HEK293T (cell line): ENCODE results near the gene TFDP2.

Experiments used
- CTCF ChIA-PET: fragments of 350-600 bp; formaldehyde crosslinking; extraction: SDS; loops from one replicate; lab custom pipeline; 2021; ENCODE audit warnings: antibody characterized with exemption, inconsistent platforms; lab: Yijun Ruan, JAX
- POLR2A ChIA-PET: fragments of 350-600 bp; formaldehyde crosslinking; extraction: SDS; loops from one replicate; lab custom pipeline; 2020; ENCODE audit warnings: antibody characterized with exemption, inconsistent platforms; lab: Yijun Ruan, JAX
- DNase-seq: peaks from one replicate; pipeline ENCODE4 v3.0.0; 2012; ENCODE audit warnings: mixed read lengths; ENCODE audit errors: extremely low spot score
- ARNT ChIP-seq: fragments of 450-650 bp; IDR thresholded peaks from 2 replicates; pipeline ENCODE4 v1.6.1; 2017; ENCODE audit warnings: mild to moderate bottlenecking
- BHLHE40 ChIP-seq: fragments of 450-650 bp; IDR thresholded peaks from 2 replicates; pipeline ENCODE4 v1.6.1; 2016; ENCODE audit warnings: mild to moderate bottlenecking, moderate library complexity, borderline replicate concordance
- CTBP1 ChIP-seq: fragments of 450-650 bp; IDR thresholded peaks from 2 replicates; pipeline ENCODE4 v1.6.1; 2016; ENCODE audit warnings: borderline replicate concordance
- ELF4 ChIP-seq: fragments of 450-650 bp; IDR thresholded peaks from 2 replicates; pipeline ENCODE4 v1.6.1; 2017; ENCODE audit warnings: antibody characterized with exemption
- FOXA1 ChIP-seq: fragments of 450-650 bp; IDR thresholded peaks from 2 replicates; pipeline ENCODE4 v1.6.1; 2016; ENCODE audit warnings: mild to moderate bottlenecking
- FOXK2 ChIP-seq: fragments of 450-650 bp; IDR thresholded peaks from 2 replicates; pipeline ENCODE4 v1.6.1; 2016; ENCODE audit warnings: mild to moderate bottlenecking
- FOXM1 ChIP-seq: fragments of 450-650 bp; IDR thresholded peaks from 2 replicates; pipeline ENCODE4 v1.6.1; 2017; ENCODE audit warnings: mild to moderate bottlenecking, borderline replicate concordance
- HDGF ChIP-seq: fragments of 450-650 bp; IDR thresholded peaks from 2 replicates; pipeline ENCODE4 v1.6.1; 2017; ENCODE audit warnings: antibody characterized with exemption, borderline replicate concordance
- L3MBTL2 ChIP-seq: fragments of 450-650 bp; conservative IDR thresholded peaks from 2 replicates; pipeline ENCODE4 v1.6.1; 2016; ENCODE audit warnings: mild to moderate bottlenecking
- LEF1 ChIP-seq: fragments of 450-650 bp; IDR thresholded peaks from 2 replicates; pipeline ENCODE4 v1.6.1; 2017; ENCODE audit warnings: mild to moderate bottlenecking, borderline replicate concordance
- NFRKB ChIP-seq: fragments of 450-650 bp; IDR thresholded peaks from 2 replicates; pipeline ENCODE4 v1.6.1; 2016; ENCODE audit warnings: mild to moderate bottlenecking, moderate library complexity
- PKNOX1 ChIP-seq: fragments of 450-650 bp; IDR thresholded peaks from 2 replicates; pipeline ENCODE4 v1.6.1; 2016
- SP1 ChIP-seq: fragments of 450-650 bp; IDR thresholded peaks from 2 replicates; pipeline ENCODE4 v1.6.1; 2017
- SUZ12 ChIP-seq: fragments of 450-650 bp; IDR thresholded peaks from 2 replicates; pipeline ENCODE4 v1.6.1; 2016; ENCODE audit warnings: mild to moderate bottlenecking
- TARDBP ChIP-seq: fragments of 450-650 bp; IDR thresholded peaks from 2 replicates; pipeline ENCODE4 v1.6.1; 2016
- ZNF384 ChIP-seq: fragments of 450-650 bp; IDR thresholded peaks from 2 replicates; pipeline ENCODE4 v1.6.1; 2016

Gene TFDP2

GRCh38 chr3:142040941-142041491 is 108.3 kb downstream of the TFDP2 start:
- no peak for TF ChIP-seq SUZ12
- no peak for TF ChIP-seq ELF4
- no peak for TF ChIP-seq SP1
- TF ChIP-seq L3MBTL2 = no peak
- no peak for TF ChIP-seq NFRKB
- no peak for TF ChIP-seq HDGF
- no peak for TF ChIP-seq PKNOX1
- TF ChIP-seq ZNF384 = no peak
- no peak for TF ChIP-seq FOXK2
- no peak for TF ChIP-seq LEF1
- TF ChIP-seq ARNT = no peak
- CTCF ChIA-PET = no interaction called here
- POLR2A ChIA-PET = no interaction called here
- DNase-seq = no peak

- TF ChIP-seq ZNF384 = no peak
- TF ChIP-seq ELF4 = no peak
- no peak for TF ChIP-seq FOXM1
- no peak for TF ChIP-seq FOXK2
- no peak for TF ChIP-seq HDGF
- no peak for TF ChIP-seq LEF1
- TF ChIP-seq NFRKB = no peak
- no peak for TF ChIP-seq SP1
- TF ChIP-seq L3MBTL2 = no peak
- TF ChIP-seq TARDBP = no peak
- TF ChIP-seq BHLHE40 = no peak
- TF ChIP-seq CTBP1 = no peak
- TF ChIP-seq FOXA1 = no peak
- no peak for TF ChIP-seq PKNOX1
- no peak for TF ChIP-seq ARNT
- TF ChIP-seq SUZ12 = no peak
- ChIA-PET CTCF (no interaction called here), POLR2A (no interaction called here)
- DNase-seq = no peak
Measured at GRCh38 chr3:142035308-142035922, 113.9 kb downstream of the TFDP2 start.

- ChIA-PET POLR2A (no interaction called here), CTCF (no interaction called here)
- no peak for DNase-seq
- TF ChIP-seq FOXA1 (no peak), TARDBP (no peak), SP1 (no peak)
Measured at GRCh38 chr3:142033292-142033691, 116.1 kb downstream of the TFDP2 start.

- ChIA-PET CTCF (no interaction called here), POLR2A (no interaction called here)
- TF ChIP-seq FOXK2 (no peak), BHLHE40 (no peak), SUZ12 (no peak), FOXA1 (no peak), ZNF384 (no peak), PKNOX1 (no peak), SP1 (no peak), TARDBP (no peak), HDGF (no peak), ARNT (no peak)
- no peak for DNase-seq
Measured at GRCh38 chr3:142031575-142031974, 117.8 kb downstream of the TFDP2 start.

- DNase-seq = no peak
- TF ChIP-seq L3MBTL2 = no peak
- TF ChIP-seq PKNOX1 = no peak
- TF ChIP-seq BHLHE40 = no peak
- TF ChIP-seq CTBP1 = no peak
- TF ChIP-seq SUZ12 = no peak
- TF ChIP-seq SP1 = no peak
- TF ChIP-seq LEF1 = no peak
- no peak for TF ChIP-seq NFRKB
- TF ChIP-seq ZNF384 = no peak
- no peak for TF ChIP-seq FOXM1
- no peak for TF ChIP-seq ELF4
- no peak for TF ChIP-seq FOXA1
- no peak for TF ChIP-seq TARDBP
- no peak for TF ChIP-seq ARNT
- no peak for TF ChIP-seq HDGF
- TF ChIP-seq FOXK2 = no peak
- CTCF ChIA-PET = interaction anchor here (0.7 kb wide), 1 partner anchor 151 kb away, joined by 4 read pairs; no protein-coding TSS in a partner anchor
- POLR2A ChIA-PET = no interaction called here
Measured at GRCh38 chr3:142029791-142030190, 119.6 kb downstream of the TFDP2 start.
